ENCODE results near the gene RMDN2. TPM values are rescaled to one million over a fixed set of nuclear protein-coding genes. Genes with fewer than 3 reads are reported as not detected.

The RMDN2 gene
- polyA plus RNA-seq, 1 experiment = 5.7 TPM

DNA sequence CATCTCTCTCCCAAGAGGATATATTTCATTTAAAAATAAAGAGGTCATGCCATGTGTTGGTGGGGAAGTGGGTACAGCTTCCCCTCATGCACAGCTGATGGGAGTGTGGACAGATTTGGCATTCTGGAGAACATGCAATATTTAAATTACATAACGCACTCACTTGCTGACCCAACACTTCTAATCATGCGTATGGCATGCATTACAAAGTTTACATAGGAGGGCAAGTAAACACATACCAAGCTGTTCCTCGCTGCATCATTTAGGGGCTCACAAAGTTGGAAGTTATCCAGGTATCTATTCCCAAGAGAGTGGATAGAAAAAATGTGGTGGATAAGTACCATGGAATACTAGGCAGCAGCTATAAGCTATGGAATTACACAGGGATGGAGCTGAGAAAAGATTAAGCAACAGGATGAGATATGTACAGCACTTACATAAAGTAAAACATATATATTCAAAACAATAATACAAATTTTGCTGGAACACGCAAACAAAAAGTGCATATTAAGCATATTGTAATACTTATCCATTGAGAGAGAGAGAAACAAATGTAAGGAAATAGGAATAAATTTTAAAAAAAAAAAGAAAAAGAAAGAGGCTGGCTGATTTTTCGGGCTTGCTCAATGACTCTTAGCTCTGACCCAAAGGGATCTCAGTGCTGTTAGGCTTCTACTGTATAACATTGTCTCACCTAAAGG is 139.9 kb downstream of the RMDN2 start:
- ChIA-PET CTCF (no interaction called here), POLR2A (no interaction called here)
- no peak for DNase-seq (ENCODE audit: low read depth, low spot score)
- Histone ChIP-seq H3K27me3 (ENCODE audit: control insufficient read depth, insufficient read depth, low read length) (peaks cover 3% of the 10 kb centered on the region), H3K27ac (ENCODE audit: low read depth, low read length) (no peak overlapping the region), H3K9me3 (ENCODE audit: control insufficient read depth, insufficient read depth, low read length) (no peaks in the 10 kb centered on the region), H3K4me3 (ENCODE audit: low read depth, low read length) (no peak overlapping the region)
- TF ChIP-seq, protein P1, sequence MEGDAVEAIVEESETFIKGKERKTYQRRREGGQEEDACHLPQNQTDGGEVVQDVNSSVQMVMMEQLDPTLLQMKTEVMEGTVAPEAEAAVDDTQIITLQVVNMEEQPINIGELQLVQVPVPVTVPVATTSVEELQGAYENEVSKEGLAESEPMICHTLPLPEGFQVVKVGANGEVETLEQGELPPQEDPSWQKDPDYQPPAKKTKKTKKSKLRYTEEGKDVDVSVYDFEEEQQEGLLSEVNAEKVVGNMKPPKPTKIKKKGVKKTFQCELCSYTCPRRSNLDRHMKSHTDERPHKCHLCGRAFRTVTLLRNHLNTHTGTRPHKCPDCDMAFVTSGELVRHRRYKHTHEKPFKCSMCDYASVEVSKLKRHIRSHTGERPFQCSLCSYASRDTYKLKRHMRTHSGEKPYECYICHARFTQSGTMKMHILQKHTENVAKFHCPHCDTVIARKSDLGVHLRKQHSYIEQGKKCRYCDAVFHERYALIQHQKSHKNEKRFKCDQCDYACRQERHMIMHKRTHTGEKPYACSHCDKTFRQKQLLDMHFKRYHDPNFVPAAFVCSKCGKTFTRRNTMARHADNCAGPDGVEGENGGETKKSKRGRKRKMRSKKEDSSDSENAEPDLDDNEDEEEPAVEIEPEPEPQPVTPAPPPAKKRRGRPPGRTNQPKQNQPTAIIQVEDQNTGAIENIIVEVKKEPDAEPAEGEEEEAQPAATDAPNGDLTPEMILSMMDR (IDR thresholded peaks at IDR 0.05; ENCODE audit: low read depth, low read length) = no peak

GRCh38 chr2:38065502-38066135 is 140.5 kb downstream of the RMDN2 start:
- no peak overlapping the region for H3K27ac ChIP-seq (ENCODE audit: low read depth, low read length)
- ChIA-PET CTCF (no interaction called here), POLR2A (no interaction called here)
- H3K4me3 ChIP-seq (ENCODE audit: low read depth, low read length) = no peak overlapping the region
- TF ChIP-seq, protein P1 (IDR thresholded peaks at IDR 0.05; ENCODE audit: low read depth, low read length) = no peak
- H3K9me3 ChIP-seq (ENCODE audit: control insufficient read depth, insufficient read depth, low read length) = no peaks in the 10 kb centered on the region
- no peak for DNase-seq (ENCODE audit: low read depth, low spot score)
- H3K27me3 ChIP-seq (ENCODE audit: control insufficient read depth, insufficient read depth, low read length) = peaks cover 3% of the 10 kb centered on the region

GRCh38 chr2:38066421-38067115 is 141.5 kb downstream of the RMDN2 start:
- CTCF ChIA-PET = no interaction called here
- Histone ChIP-seq H3K27me3 (ENCODE audit: control insufficient read depth, insufficient read depth, low read length) (peaks cover 3% of the 10 kb centered on the region), H3K4me3 (ENCODE audit: low read depth, low read length) (no peak overlapping the region), H3K9me3 (ENCODE audit: control insufficient read depth, insufficient read depth, low read length) (no peaks in the 10 kb centered on the region), H3K27ac (ENCODE audit: low read depth, low read length) (no peak overlapping the region)
- POLR2A ChIA-PET = no interaction called here
- TF ChIP-seq, protein P1 (IDR thresholded peaks at IDR 0.05; ENCODE audit: low read depth, low read length) = no peak
- DNase-seq (ENCODE audit: low read depth, low spot score) = no peak

Other genes starting within 250 kb of the RMDN2 start
- gene CYP1B1, start 150.9 kb downstream of the RMDN2 start, polyA plus RNA-seq (2011; rRNA removed) = 5.7 and 7.8 TPM in 2 replicates

Measured in AG04450 (cell line).